ENCODE data around the gene MT1E. TPM values are rescaled to one million over a fixed set of nuclear protein-coding genes. Genes with fewer than 3 reads are reported as not detected.

The MT1E gene
- total and polyA plus RNA-seq, 2 of the 13 experiments (the other 11 are each of a cell fraction or from before 2014, with no cell fraction given), result 110 to 1,072 TPM

- TF ChIP-seq PHB2 (IDR thresholded peaks at IDR 0.05; ENCODE audit: partially characterized antibody), result no peak
- no peak for TF ChIP-seq ERF (CRISPR knock-in tag; IDR thresholded peaks at IDR 0.05)
- no peak for TF ChIP-seq KIAA2018 (CRISPR knock-in tag; IDR thresholded peaks at IDR 0.05; ENCODE audit: borderline replicate concordance)
- peak; percentile 59; the same call in 1 of the 2 replicates for TF ChIP-seq ZNF280D (CRISPR knock-in tag; IDR thresholded peaks at IDR 0.05)
- no peak; the same call in 1 of the 2 replicates for TF ChIP-seq ZNF350 (CRISPR knock-in tag; IDR thresholded peaks at IDR 0.05; ENCODE audit: borderline replicate concordance, low read depth)
- TF ChIP-seq ARID4A (CRISPR knock-in tag; IDR thresholded peaks at IDR 0.05; ENCODE audit: borderline replicate concordance), result peak; percentile 61; the same call in 1 of the 2 replicates
- TF ChIP-seq ZBTB25 (CRISPR knock-in tag; IDR thresholded peaks at IDR 0.05), result peak; percentile 74
- TF ChIP-seq ONECUT2 (CRISPR knock-in tag; IDR thresholded peaks at IDR 0.05), result no peak
- TF ChIP-seq NCOA2 (CRISPR knock-in tag; IDR thresholded peaks at IDR 0.05), result no peak
- TF ChIP-seq TRIM22 (IDR thresholded peaks at IDR 0.05), result no peak
These were observed 19.0 kb upstream of the MT1E start (continued) for GRCh38 chr16:56606476-56607108.

Data from HepG2 (cell line).